ENCODE measurements around the gene FTCDNL1.

The FTCDNL1 gene

DNA sequence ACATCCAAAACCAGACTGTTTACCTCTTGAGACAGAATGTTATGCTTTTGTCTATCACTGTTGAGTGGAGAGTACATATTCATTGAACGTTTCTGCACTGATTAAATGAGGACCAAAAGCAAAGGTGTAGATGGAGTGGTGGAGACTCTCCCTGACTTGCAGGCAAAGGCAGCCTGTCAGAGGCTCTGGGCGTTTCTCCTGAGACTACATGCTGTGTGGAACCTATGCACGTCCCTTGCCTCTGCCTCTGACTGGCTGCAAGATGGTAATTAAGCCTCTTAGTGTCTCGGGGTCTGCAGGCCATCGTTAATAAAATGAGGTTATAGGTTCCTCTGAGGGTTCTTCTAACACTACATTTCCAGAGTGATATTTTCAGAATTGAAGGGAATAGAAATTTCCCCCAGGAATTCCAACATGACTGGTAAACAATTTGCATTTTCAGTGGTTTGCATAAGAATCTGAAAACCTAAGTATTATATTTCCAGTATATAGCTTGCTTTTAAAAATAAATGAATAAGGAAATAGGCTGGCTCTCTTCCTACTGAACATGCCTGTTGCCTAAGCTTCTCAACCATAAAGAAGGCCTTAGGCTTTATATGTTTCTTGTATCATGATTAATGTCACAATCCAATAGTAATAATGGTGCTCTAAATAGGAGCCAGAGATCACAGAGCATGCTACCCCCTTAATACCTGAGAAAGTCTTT is 107.4 kb downstream of the FTCDNL1 start:
- DNase-seq (ENCODE audit: low read depth, low spot score) = peak; percentile 24

DNA sequence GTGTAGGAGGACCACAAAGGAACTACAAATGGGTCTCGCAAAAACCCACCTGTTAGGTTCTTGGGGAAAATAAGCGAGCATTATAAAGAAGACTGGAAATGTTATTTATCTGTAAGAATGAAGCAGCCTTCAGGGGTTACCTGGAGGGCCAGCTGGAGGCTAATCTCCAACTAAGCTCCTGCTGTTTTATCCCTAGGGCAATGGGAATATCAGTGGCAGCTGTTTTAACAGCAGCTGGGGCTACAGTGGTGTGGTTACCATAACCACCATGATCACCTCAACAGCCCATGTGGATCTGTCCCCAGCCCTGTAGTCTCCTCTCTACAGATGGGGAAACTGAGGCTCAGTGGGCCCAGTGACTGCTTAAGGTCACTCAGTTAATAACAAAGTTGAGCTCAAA is 108.1 kb downstream of the FTCDNL1 start:
- DNase-seq (ENCODE audit: low read depth, low spot score) = no peak

DNA sequence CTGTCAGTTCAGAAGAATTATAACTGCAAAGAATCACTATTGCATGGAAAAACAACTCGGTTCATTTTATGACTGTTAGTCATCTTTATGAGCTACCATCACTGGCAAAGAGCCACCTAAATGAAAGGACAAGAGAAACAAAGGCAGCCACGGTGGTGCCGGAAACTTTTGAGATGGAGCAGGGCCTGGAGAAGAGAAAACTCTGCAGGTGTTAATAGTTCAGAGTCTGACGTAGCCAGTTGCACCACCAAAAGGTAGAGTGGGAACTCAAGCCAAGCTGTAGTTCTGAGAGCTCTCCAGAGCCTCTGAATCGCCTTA is 110.9 kb downstream of the FTCDNL1 start:
- DNase-seq (ENCODE audit: low read depth, low spot score) = no peak

DNA sequence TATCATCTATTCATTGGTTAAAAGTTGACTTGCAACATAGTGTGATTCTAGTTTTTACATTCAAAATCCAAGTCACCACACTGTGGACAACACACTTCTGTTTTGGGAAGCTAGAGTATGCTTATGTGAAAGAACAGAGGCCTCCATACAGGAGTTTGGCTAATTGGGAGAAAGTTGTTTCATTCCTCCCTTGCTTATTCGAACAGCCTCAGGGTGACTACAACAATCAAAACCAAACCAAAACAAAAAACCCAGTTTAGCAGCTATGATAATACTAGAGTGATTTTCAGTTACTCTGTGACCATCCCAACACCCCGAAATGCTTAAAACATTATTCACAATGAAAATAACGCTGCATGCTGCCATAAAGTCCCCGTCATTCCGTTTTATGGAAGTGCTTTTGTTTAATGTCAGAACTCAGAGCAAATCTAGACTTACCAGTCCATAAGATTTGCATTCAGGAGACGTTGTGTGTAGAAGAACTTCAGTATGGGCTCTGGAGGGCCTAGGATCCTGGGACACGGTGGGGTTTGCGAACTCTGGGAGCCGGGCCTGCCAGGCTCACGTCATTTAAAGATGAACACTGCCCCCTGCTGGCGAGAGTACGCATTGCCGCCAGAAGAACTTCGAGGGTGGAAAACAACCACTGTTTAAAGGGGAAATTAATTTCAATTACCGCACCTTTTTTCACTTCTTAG is 111.4 kb downstream of the FTCDNL1 start:
- DNase-seq (ENCODE audit: low read depth, low spot score) = peak; percentile 84

DNA sequence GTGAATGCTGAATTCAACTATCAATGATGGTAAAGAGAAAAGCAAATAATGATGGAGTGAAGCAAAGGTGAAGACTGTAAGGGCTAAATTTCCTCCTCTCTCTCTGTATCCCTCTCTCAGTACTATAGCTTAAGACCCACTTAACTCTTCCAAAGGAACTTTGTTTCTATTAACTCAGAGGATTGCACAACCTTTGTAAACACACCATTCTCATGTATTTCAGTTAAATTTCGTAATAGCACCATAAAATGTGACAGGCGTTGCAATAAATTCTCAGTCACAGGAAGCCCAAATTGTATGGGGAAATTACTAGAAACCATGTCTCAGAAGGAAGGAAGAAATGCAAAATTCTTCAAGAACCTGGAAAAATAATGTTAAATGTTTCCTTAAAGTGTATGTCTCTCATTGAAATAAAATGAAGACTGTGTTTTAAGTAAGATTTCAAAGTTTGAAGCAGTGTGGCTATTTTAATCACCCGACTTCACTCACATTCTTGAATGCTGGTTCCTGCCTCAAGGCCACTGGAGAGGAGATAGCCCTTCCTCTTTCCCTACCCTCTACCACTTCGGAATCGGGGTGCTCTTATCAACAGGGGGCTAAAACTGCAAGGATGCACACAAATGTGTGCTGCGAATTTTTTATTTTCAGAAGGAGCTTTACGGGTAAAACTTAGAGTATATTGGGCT is 112.1 kb downstream of the FTCDNL1 start:
- no peak for DNase-seq (ENCODE audit: low read depth, low spot score)

DNA sequence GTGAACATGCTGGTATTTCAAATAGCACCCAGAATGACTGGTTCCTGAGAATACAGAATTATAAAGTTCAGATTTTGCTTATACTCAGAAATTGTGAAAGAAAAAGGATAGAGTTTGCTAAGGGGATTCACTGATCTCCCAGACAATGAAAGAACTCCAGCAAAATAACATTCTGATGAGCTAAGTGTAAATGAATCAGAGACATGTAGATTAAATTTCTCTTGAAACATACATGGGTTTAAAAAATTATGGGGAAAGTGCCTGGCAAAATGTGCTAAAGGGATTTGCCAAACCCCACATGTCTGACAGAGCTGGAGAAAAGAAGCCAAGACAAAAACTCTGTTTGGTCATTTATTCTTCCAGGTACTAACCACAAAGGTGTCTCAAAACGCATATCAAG is 116.3 kb downstream of the FTCDNL1 start:
- DNase-seq (ENCODE audit: low read depth, low spot score) = no peak

DNA sequence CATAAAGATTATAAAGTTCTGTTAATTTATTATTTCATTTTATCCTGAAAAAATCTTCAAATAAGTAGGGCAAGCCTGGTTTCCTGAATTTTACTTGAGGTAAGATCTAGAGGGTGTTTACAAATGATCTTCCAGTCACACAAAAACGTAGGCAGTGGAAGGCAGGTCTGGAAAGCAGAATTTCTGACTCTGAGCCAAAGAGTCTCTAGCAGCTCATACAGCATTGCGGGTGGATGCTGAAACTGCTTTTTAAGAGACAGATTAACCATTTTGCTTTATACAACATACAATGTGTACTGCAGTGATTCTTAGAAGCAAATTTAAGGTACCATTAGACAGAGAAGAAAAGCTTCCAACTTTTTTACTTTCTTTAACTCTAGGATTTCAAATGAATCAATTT is 117.0 kb downstream of the FTCDNL1 start:
- no peak for DNase-seq (ENCODE audit: low read depth, low spot score)

DNA sequence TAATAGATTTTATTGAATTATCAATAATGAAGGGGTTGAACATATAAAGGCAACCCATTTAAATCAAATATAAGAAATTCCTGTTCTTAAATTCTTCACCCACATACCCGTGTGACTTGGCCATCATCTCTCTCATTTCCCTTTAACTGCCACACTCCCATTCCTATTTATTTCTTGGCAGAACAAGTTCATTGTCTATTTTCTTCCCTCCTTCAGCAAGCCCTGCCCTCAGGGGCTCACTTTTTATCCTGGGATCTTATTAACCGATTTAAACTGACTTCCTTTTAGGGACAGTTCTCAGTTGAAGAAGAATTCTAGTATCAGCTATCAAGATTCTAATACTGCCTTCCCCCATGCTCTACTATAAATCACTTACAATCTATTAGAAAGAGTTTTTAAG is 123.2 kb downstream of the FTCDNL1 start:
- no peak for DNase-seq (ENCODE audit: low read depth, low spot score)

DNA sequence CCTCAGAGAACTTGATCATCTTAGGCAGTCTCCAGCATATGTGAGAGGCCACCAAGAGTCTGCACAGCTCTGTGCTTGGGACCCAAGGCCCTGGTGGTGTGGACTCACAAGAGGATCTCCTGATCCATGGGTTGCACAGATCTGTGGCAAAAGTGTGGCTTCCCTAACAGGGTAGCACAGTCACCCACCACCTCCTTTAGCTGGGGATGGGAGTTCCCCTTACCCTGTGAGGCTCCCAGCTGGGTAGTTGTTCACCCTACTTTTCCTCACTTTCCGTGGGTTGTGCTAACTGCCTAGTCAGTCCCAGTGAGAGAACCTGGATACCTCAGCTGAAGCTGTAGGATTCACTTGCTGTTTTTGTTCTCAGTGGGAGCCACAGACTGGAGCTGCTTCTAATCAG is 123.7 kb downstream of the FTCDNL1 start:
- no peak for DNase-seq (ENCODE audit: low read depth, low spot score)

DNA sequence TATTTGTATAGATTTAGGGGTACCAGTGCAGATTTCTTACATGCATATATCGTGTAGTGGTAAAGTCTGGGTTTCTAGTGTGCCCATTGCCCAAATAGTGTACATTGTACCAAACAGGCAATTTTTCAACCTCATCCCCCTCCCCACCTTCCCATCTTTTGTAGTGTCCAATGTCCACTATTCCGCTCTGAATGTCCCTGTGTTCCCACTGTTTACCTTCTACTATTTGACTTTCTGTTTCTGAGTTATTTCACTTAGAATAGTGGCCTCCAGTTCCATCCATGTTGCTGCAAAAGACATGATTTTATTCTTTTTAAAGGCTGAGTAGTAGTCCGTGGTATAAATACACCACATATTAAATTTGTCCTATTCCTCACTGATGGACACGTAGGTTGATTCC is 132.9 kb downstream of the FTCDNL1 start:
- no peak for DNase-seq (ENCODE audit: low read depth, low spot score)

DNA sequence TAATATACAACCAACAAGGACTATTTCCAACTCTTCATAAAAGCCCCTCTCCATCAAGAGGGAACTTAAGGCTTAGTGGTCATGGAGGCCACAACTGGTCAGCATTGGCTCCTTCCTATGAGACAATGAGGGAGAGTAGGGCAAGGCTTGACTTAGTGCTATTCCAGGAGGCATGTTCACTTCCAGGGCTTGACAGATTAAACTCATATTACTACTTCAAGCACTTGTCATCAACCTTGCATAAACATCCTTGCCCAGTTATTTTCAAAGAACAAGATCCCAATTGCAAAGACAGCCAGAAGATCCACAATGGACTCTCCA is 133.4 kb downstream of the FTCDNL1 start:
- no peak for DNase-seq (ENCODE audit: low read depth, low spot score)

DNA sequence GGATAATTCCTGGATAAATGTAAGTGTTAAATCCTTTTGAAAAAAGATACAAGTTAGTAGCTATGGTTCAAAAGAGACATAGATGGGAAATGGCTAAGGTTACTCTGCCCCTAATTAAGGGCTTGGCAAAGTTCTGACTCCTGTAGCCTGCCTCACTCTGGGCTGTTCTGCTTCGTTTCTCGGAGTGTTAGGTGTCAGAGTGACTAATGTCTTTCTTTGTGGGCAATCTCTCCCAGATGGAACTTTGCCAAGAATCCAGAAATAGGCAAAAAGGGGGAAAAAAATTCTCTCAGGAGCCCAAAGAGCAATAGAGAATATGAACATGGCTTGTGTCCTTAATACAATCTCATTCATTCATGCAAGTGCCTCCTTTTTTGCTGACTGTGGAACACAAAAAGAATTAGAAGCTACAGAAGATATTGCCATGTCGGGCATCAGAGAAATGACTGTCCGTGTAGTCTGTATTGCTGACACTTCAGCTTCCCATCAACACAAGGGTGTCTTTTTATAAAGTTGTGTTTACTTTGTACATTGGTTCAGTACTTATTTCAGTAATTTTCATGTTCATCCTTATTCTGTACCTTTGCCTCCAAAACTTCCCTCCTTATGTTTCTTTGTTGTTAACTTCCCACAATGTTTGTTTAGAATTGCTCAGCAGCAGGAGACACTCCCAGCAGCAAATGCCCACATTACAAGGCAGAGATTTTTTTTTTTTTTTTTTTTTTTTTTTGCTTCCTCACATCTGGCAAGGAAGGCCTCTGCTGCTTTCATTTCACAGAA is 134.0 kb downstream of the FTCDNL1 start:
- DNase-seq (ENCODE audit: low read depth, low spot score) = no peak

DNA sequence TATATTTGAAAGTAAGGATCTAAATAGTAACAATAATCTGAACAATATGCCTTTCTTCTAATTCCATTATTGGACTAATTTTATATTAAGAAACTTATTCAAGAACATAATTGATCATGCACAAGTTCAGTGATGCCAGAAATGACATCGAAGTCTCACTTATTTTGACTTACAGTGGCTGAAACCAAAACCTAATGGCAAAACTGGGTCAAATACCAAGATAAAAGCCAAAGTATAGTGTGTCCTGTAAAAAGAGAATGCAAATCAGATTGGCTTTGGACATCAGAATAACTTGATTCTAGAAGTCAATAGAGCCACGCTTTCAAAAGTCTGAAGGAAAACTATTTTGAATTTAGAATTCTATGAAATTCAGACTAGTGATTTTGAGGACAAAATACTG is 137.2 kb downstream of the FTCDNL1 start:
- no peak for DNase-seq (ENCODE audit: low read depth, low spot score)

DNA sequence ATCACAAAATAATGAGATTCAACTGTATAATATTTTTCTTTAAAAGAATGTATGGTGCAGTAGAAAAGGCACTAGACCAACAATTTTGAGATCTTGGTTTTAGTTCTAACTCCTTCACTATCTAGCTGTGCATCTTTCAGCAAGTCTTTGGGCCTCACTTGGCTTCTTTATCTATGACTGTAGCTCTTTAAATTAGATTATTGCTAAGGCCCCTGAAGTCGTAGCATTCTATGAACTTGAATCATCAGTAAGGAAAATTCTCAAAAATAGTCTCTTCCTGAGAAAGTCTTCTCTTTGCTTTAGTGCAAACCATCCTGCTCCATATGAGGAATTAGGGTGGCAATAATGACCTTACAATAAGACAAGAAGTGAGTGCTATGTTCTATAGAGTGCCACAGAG is 140.4 kb downstream of the FTCDNL1 start:
- no peak for DNase-seq (ENCODE audit: low read depth, low spot score)
